HepG2 (cell line): ENCODE data around the gene SLC9A9. TPM values are rescaled to one million over a fixed set of nuclear protein-coding genes. Genes with fewer than 3 reads are reported as not detected.

Experiments used
- ATAC-seq: fragments of 200-7000 bp; cut with Tn5 transposase; 3 replicates; pipeline ENCODE4 v1.9.1; 2020; ENCODE audit warnings: mild to moderate bottlenecking, moderate library complexity
- BruUV-seq: library from RNA; stranded (reverse); fragments of 400-500 nt; replicated peaks from 2 replicates; lab custom pipeline; 2021; lab: Mats Ljungman, UMichigan
- CTCF ChIA-PET: fragments of 300-600 bp; formaldehyde crosslinking; extraction: SDS; loops from one replicate; lab custom pipeline; 2021; ENCODE audit warnings: low total read pairs, inconsistent platforms, low intra/inter-chr PET ratio; lab: Yijun Ruan, JAX
- POLR2A ChIA-PET: fragments of 350-600 bp; sonication (Branson Sonifier 250); formaldehyde crosslinking; loops from one replicate; lab custom pipeline; 2020; ENCODE audit warnings: antibody characterized with exemption, inconsistent platforms; lab: Yijun Ruan, JAX
- DNase-seq: peaks from one replicate; pipeline ENCODE4 v3.0.0-alpha.2; 2015; ENCODE audit warnings: low spot score
- FAIRE-seq: peaks from 3 replicates; lab custom pipeline; 2011; peaks lifted over from hg19 to GRCh38; lab: Jason Lieb, UNC
- H2AFZ ChIP-seq: one replicate; pipeline ENCODE4 v1.6.1; 2011; ENCODE audit warnings: low read length, inconsistent platforms
- H3K27ac ChIP-seq: fragments of 300-600 bp; 3 replicates; pipeline ENCODE4 v1.8.0; 2011; ENCODE audit warnings: mixed run types, mild to moderate bottlenecking, mixed read lengths, low read length, inconsistent platforms; ENCODE audit not compliant: insufficient read depth; ENCODE audit errors: extremely low read length
- H3K27me3 ChIP-seq, 2 experiments: fragments of 200-600 bp in 1 of 2; 2 replicates in 1 of 2; 3 replicates in 1 of 2; pipeline versions ENCODE4 v1.6.0 to v1.8.0; 2011; ENCODE audit warnings: low read length in 2 of 2, mild to moderate bottlenecking in 2 of 2, moderate library complexity in 2 of 2, inconsistent platforms in 1 of 2; ENCODE audit not compliant: insufficient read depth in 2 of 2, control insufficient read depth in 1 of 2
- H3K36me3 ChIP-seq, 2 experiments: fragments of 200-600 bp in 1 of 2; replicated peaks in 1 of 2; 2 replicates in 1 of 2; 3 replicates in 1 of 2; pipeline versions ENCODE4 v1.5.1 to v1.8.0; 2011; ENCODE audit warnings: low read length in 2 of 2, inconsistent platforms in 1 of 2; ENCODE audit not compliant: insufficient read depth in 2 of 2, control insufficient read depth in 1 of 2
- H3K4me1 ChIP-seq: 2 replicates; pipeline ENCODE4 v1.5.1; 2012; ENCODE audit warnings: low read length, inconsistent platforms; ENCODE audit not compliant: insufficient read depth
- H3K4me2 ChIP-seq: 2 replicates; pipeline ENCODE4 v1.6.0; 2011; ENCODE audit warnings: low read depth, low read length, inconsistent platforms
- H3K4me3 ChIP-seq, 3 experiments: fragments of 200-600 bp in 1 of 3; sonication (generic), shearing (Covaris generic) in 1 of 3; replicated peaks in 1 of 3; 2 replicates each; pipeline ENCODE4 v1.5.1; 2011 to 2016; ENCODE audit warnings: low read length in 3 of 3, inconsistent platforms in 2 of 3, low read depth in 2 of 3, mild to moderate bottlenecking in 2 of 3, control low read depth in 1 of 3, mixed read lengths in 1 of 3; ENCODE audit not compliant: insufficient read depth in 1 of 3
- H3K79me2 ChIP-seq: one replicate; pipeline ENCODE4 v1.6.1; 2011; ENCODE audit warnings: low read length, inconsistent platforms; ENCODE audit not compliant: insufficient read depth
- H3K9ac ChIP-seq: 2 replicates; pipeline ENCODE4 v1.6.0; 2011; ENCODE audit warnings: mild to moderate bottlenecking, low read depth, low read length, inconsistent platforms; ENCODE audit not compliant: insufficient read depth
- H3K9me3 ChIP-seq: 2 replicates; pipeline ENCODE4 v1.5.1; 2012; ENCODE audit warnings: mild to moderate bottlenecking, low read length
- H4K20me1 ChIP-seq: 2 replicates; pipeline ENCODE4 v1.6.0; 2011; ENCODE audit warnings: inconsistent platforms, mild to moderate bottlenecking, low read length, moderate library complexity; ENCODE audit not compliant: insufficient read depth
- ATF1 ChIP-seq: IDR thresholded peaks from 2 replicates; pipeline ENCODE4 v1.6.1; 2016; ENCODE audit warnings: mild to moderate bottlenecking, control low read depth
- FLYWCH1 ChIP-seq: sonication (generic); formaldehyde crosslinking; IDR thresholded peaks from 2 replicates; pipeline ENCODE4 v1.8.1; 2023; ENCODE audit warnings: mild to moderate bottlenecking, missing genetic modification reagents
- HDAC6 ChIP-seq: fragments of 200-600 bp; sonication (generic); IDR thresholded peaks from 2 replicates; pipeline ENCODE4 v1.7.0; 2017; ENCODE audit warnings: mild to moderate bottlenecking, antibody characterized with exemption, low read length, low read depth
- HIC2 ChIP-seq: sonication (generic); formaldehyde crosslinking; IDR thresholded peaks from 2 replicates; pipeline ENCODE4 v1.9.0; 2022; ENCODE audit warnings: low read depth, missing genetic modification reagents
- MBNL3 ChIP-seq: fragments of 250-450 bp; sonication (Bioruptor Pico); conservative IDR thresholded peaks from 2 replicates; pipeline ENCODE4 v1.8.0; 2022; ENCODE audit warnings: mild to moderate bottlenecking, inconsistent platforms
- MYC ChIP-seq: sonication (generic); formaldehyde crosslinking; IDR thresholded peaks from 2 replicates; pipeline ENCODE4 v1.9.0; 2021; ENCODE audit warnings: missing genetic modification reagents, borderline replicate concordance
- NPAS2 ChIP-seq: sonication (generic); formaldehyde crosslinking; IDR thresholded peaks from 2 replicates; pipeline ENCODE4 v1.8.0; 2022; ENCODE audit warnings: mild to moderate bottlenecking, missing genetic modification reagents, borderline replicate concordance
- SIN3B ChIP-seq: fragments of 150-350 bp; IDR thresholded peaks from 2 replicates; pipeline ENCODE4 v1.6.1; 2014; ENCODE audit warnings: low read length
- SP1 ChIP-seq, 2 experiments: fragments of 450-650 bp in 1 of 2; sonication (generic) in 1 of 2; formaldehyde crosslinking in 1 of 2; IDR thresholded peaks; 2 replicates each; pipeline versions ENCODE4 v1.4.0 to v1.6.1; 2016 to 2020; ENCODE audit warnings: missing genetic modification reagents in 1 of 2
- UBTF ChIP-seq: sonication (generic); formaldehyde crosslinking; IDR thresholded peaks from 2 replicates; pipeline ENCODE4 v1.4.0; 2020; ENCODE audit warnings: mild to moderate bottlenecking, missing genetic modification reagents
- ZBTB26 ChIP-seq: IDR thresholded peaks from 2 replicates; pipeline ENCODE4 v1.6.1; 2016; ENCODE audit warnings: missing compliant biosample characterization, missing genetic modification reagents, borderline replicate concordance
- ZEB1 ChIP-seq: IDR thresholded peaks from 2 replicates; pipeline ENCODE4 v1.6.1; 2012; ENCODE audit warnings: mild to moderate bottlenecking, low read depth, inconsistent platforms; ENCODE audit not compliant: insufficient replicate concordance
- ZFP36L1 ChIP-seq: sonication (generic); formaldehyde crosslinking; IDR thresholded peaks from 2 replicates; pipeline ENCODE4 v1.8.0; 2022; ENCODE audit warnings: mild to moderate bottlenecking, missing genetic modification reagents, moderate library complexity
- ZNF225 ChIP-seq: sonication (generic); formaldehyde crosslinking; IDR thresholded peaks from 2 replicates; pipeline ENCODE4 v1.4.0; 2020; ENCODE audit warnings: mild to moderate bottlenecking, missing genetic modification reagents
- ZNF563 ChIP-seq: sonication (generic); formaldehyde crosslinking; IDR thresholded peaks from 2 replicates; pipeline ENCODE4 v1.8.0; 2022; ENCODE audit warnings: mild to moderate bottlenecking, moderate library complexity, missing genetic modification reagents
- WGBS: methylation state at CpG from one replicate; pipeline ENCODE4 v1.1.6; 2017; ENCODE audit warnings: low lambda C conversion rate; 5-methylcytosine and 5-hydroxymethylcytosine counted together
- in situ Hi-C: cut with HindIII; loops from 2 replicates; pipeline ENCODE4 v1.10.0; 2017; ENCODE audit warnings: low pct_unique_long_range_greater_than_20kb; ENCODE audit not compliant: extremely low pct_ligation_motif_present
- intact Hi-C: fragments of 100-400 bp; cut with micrococcal nuclease; formaldehyde crosslinking; loops from one replicate; pipeline ENCODE4 v1.10.0; 2022; ENCODE audit not compliant: unreplicated experiment
- polyA plus RNA-seq, 8 experiments: library from polyadenylated mRNA; depleted of rRNA in 3 of 8; stranded (reverse) in 7 of 8; unstranded in 1 of 8; fragments of >200 nt; fragmentation: Illumina TruSeq in 4 of 8; extraction: Trizol in 4 of 8; gene quantifications; 2 replicates each; pipeline versions ENCODE4 v1.2.1 to v1.2.3, GENCODE V29; 2011 to 2016; ENCODE audit warnings: low read depth in 4 of 8, missing spikeins in 1 of 8, mixed read lengths in 1 of 8; ENCODE audit not compliant: insufficient read depth in 1 of 8
- total RNA-seq, 5 experiments: library from RNA; depleted of rRNA; stranded (reverse); fragments of >200 nt; fragmentation: Illumina TruSeq; extraction: Trizol; gene quantifications; 2 replicates each; pipeline ENCODE4 v1.2.3, GENCODE V29; 2016; ENCODE audit warnings: low read depth in 1 of 5

SLC9A9 gene
- total and polyA plus RNA-seq, 2 of the 13 experiments (the other 11 are each of a cell fraction or from before 2014, with no cell fraction given), result not detected

GRCh38 chr3:143737065-143737464 is 111.2 kb downstream of the SLC9A9 start (continued):
- no peak for TF ChIP-seq UBTF
- TF ChIP-seq NPAS2 (CRISPR knock-in tag), result no peak
- TF ChIP-seq SIN3B, result no peak
- no peak for TF ChIP-seq MYC (CRISPR knock-in tag)
- no peak for TF ChIP-seq HDAC6

- DNase-seq (no peak), FAIRE-seq (no peak), ATAC-seq (no peak)
- Histone ChIP-seq H3K4me2 (no peak overlapping the region), H3K36me3 (no peaks in the 10 kb centered on the region), H3K27ac (no peak overlapping the region), H4K20me1 (no peaks in the 10 kb centered on the region), H2AFZ (no peak overlapping the region), H3K4me3 (no peak overlapping the region), H3K9me3 (no peaks in the 10 kb centered on the region), H3K9ac (no peak overlapping the region), H3K79me2 (no peaks in the 10 kb centered on the region), H3K4me1 (no peaks in the 10 kb centered on the region), H3K27me3 (no peaks in the 10 kb centered on the region)
- in situ Hi-C loops (no loop called here), intact Hi-C loops (no loop called here)
- BruUV-seq, result no TSS peak
- WGBS, result 0% methylated on average over 5 of the region's 5 CpGs
- ChIA-PET CTCF (no interaction called here), POLR2A (no interaction called here)
- TF ChIP-seq ZEB1 (no peak), ZNF225 (CRISPR knock-in tag) (no peak), ZBTB26 (CRISPR knock-in tag) (no peak), ZNF563 (no peak), SP1 (IDR thresholded peaks at IDR 0.05) (no peak), SP1 (CRISPR knock-in tag; IDR thresholded peaks at IDR 0.05) (no peak), ZFP36L1 (CRISPR knock-in tag) (no peak), FLYWCH1 (CRISPR knock-in tag) (no peak), HIC2 (no peak), ATF1 (CRISPR knock-in tag) (no peak), MBNL3 (CRISPR knock-in tag) (no peak)
These were observed 111.9 kb downstream of the SLC9A9 start for GRCh38 chr3:143736205-143736997.
